Panc1 (cell line): Measurements from ENCODE around the gene RHBDF1. TPM values are rescaled to one million over a fixed set of nuclear protein-coding genes. Genes with fewer than 3 reads are reported as not detected.
A peak's percentile ranks its signal among the peaks of the same experiment; 100 is the strongest.

Experiments used
- ATAC-seq: fragments of 200-7000 bp; cut with Tn5 transposase; 2 replicates; pipeline ENCODE4 v1.9.1; 2020; ENCODE audit warnings: mild to moderate bottlenecking, moderate library complexity
- BruUV-seq: library from RNA; stranded (reverse); fragments of 400-500 nt; replicated peaks from 2 replicates; lab custom pipeline; 2021; lab: Mats Ljungman, UMichigan
- CTCF ChIA-PET: fragments of 300-600 bp; sonication (Branson Sonifier 250); formaldehyde crosslinking; loops from one replicate; lab custom pipeline; 2022; ENCODE audit warnings: antibody characterized with exemption; lab: Charles Lee
- POLR2A ChIA-PET: fragments of 300-600 bp; sonication (Branson Sonifier 250); formaldehyde crosslinking; loops from one replicate; lab custom pipeline; 2022; ENCODE audit warnings: antibody characterized with exemption; lab: Charles Lee
- DNase-seq: peaks from one replicate; pipeline ENCODE4 v3.0.0-alpha.2; 2010; ENCODE audit warnings: low read depth, low spot score
- H3K27ac ChIP-seq: 2 replicates; pipeline ENCODE4 v1.5.1; 2011; ENCODE audit warnings: mild to moderate bottlenecking, low read length, inconsistent platforms
- H3K27me3 ChIP-seq: fragments of 200-500 bp; sonication (Bioruptor generic); 2 replicates; pipeline ENCODE4 v1.6.0; 2014; ENCODE audit warnings: low read length, inconsistent platforms; ENCODE audit not compliant: control insufficient read depth, insufficient read depth
- H3K36me3 ChIP-seq: fragments of 200-500 bp; sonication (Bioruptor generic); 2 replicates; pipeline ENCODE4 v1.5.1; 2014; ENCODE audit warnings: inconsistent platforms, mild to moderate bottlenecking, low read length, moderate library complexity; ENCODE audit not compliant: control insufficient read depth, insufficient read depth
- H3K4me1 ChIP-seq: 2 replicates; pipeline ENCODE4 v1.5.1; 2011; ENCODE audit warnings: inconsistent platforms, mild to moderate bottlenecking, low read length, moderate library complexity; ENCODE audit not compliant: control insufficient read depth, insufficient read depth
- H3K4me3 ChIP-seq, 2 experiments: 2 replicates each; pipeline ENCODE4 v1.5.1; 2011 to 2012; ENCODE audit warnings: low read depth in 2 of 2, low read length in 2 of 2, mild to moderate bottlenecking in 2 of 2, inconsistent platforms in 1 of 2, moderate library complexity in 1 of 2
- H3K9me3 ChIP-seq: fragments of 200-500 bp; sonication (Bioruptor generic); 2 replicates; pipeline ENCODE4 v1.5.1; 2014; ENCODE audit warnings: low read depth, mild to moderate bottlenecking, inconsistent platforms, low read length, moderate library complexity; ENCODE audit not compliant: control insufficient read depth, insufficient read depth
- CTCF ChIP-seq: fragments of 450-650 bp; IDR thresholded peaks from 2 replicates; pipeline ENCODE4 v1.5.1; 2017; ENCODE audit warnings: mild to moderate bottlenecking
- POLR2AphosphoS5 ChIP-seq: IDR thresholded peaks from 2 replicates; pipeline ENCODE4 v1.6.1; 2012; ENCODE audit warnings: mild to moderate bottlenecking, low read depth, low read length, moderate library complexity
- SIN3A ChIP-seq: IDR thresholded peaks from 2 replicates; pipeline ENCODE4 v1.6.1; 2012; ENCODE audit warnings: low read depth, mild to moderate bottlenecking, low read length, moderate library complexity, borderline replicate concordance; ENCODE audit not compliant: insufficient read depth
- TCF7L2 ChIP-seq: IDR thresholded peaks from 2 replicates; pipeline ENCODE4 v1.6.1; 2011; ENCODE audit warnings: mild to moderate bottlenecking, low read depth, low read length, inconsistent platforms
- in situ Hi-C: cut with HindIII; loops from 2 replicates; pipeline ENCODE4 v1.10.0; 2016; ENCODE audit warnings: low sequenced_read_pairs, low pct_unique_long_range_greater_than_20kb
- intact Hi-C: fragments of 100-400 bp; cut with micrococcal nuclease; formaldehyde crosslinking; loops from one replicate; pipeline ENCODE4 v1.10.0; 2022; ENCODE audit not compliant: unreplicated experiment
- total RNA-seq: library from RNA; stranded (reverse); gene quantifications from one replicate; pipeline ENCODE4 v1.2.1, GENCODE V29; 2021; ENCODE audit not compliant: unreplicated experiment
- TF ChIP-seq, protein P1 (sequence below), 2 experiments: IDR thresholded peaks; 2 replicates each; pipeline ENCODE4 v1.6.1; 2011 to 2012; ENCODE audit warnings: low read depth in 2 of 2, control low read depth in 1 of 2, low read length in 1 of 2, mild to moderate bottlenecking in 1 of 2, moderate library complexity in 1 of 2; ENCODE audit not compliant: insufficient read depth in 1 of 2

Gene RHBDF1
- total RNA-seq, 1 experiment from 2014 or later: 41.7 TPM

- Histone ChIP-seq H3K36me3 (peaks cover 14% of the 10 kb centered on the region), H3K27me3 (no peaks in the 10 kb centered on the region), H3K4me1 (no peaks in the 10 kb centered on the region; the same call in 1 of the 2 replicates), H3K9me3 (no peaks in the 10 kb centered on the region), H3K27ac (no peak overlapping the region), H3K4me3 (no peak overlapping the region)
- CTCF ChIA-PET: no interaction called here
- no peak for ATAC-seq
- DNase-seq: no peak
- TF ChIP-seq, protein P1, sequence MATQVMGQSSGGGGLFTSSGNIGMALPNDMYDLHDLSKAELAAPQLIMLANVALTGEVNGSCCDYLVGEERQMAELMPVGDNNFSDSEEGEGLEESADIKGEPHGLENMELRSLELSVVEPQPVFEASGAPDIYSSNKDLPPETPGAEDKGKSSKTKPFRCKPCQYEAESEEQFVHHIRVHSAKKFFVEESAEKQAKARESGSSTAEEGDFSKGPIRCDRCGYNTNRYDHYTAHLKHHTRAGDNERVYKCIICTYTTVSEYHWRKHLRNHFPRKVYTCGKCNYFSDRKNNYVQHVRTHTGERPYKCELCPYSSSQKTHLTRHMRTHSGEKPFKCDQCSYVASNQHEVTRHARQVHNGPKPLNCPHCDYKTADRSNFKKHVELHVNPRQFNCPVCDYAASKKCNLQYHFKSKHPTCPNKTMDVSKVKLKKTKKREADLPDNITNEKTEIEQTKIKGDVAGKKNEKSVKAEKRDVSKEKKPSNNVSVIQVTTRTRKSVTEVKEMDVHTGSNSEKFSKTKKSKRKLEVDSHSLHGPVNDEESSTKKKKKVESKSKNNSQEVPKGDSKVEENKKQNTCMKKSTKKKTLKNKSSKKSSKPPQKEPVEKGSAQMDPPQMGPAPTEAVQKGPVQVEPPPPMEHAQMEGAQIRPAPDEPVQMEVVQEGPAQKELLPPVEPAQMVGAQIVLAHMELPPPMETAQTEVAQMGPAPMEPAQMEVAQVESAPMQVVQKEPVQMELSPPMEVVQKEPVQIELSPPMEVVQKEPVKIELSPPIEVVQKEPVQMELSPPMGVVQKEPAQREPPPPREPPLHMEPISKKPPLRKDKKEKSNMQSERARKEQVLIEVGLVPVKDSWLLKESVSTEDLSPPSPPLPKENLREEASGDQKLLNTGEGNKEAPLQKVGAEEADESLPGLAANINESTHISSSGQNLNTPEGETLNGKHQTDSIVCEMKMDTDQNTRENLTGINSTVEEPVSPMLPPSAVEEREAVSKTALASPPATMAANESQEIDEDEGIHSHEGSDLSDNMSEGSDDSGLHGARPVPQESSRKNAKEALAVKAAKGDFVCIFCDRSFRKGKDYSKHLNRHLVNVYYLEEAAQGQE (IDR thresholded peaks at IDR 0.05; ENCODE audit: insufficient read depth in 1 of 2, low read depth in 2 of 2, low read length in 1 of 2): no peak
- TF ChIP-seq TCF7L2 (no peak), SIN3A (no peak), POLR2AphosphoS5 (no peak), CTCF (no peak)
- intact Hi-C loops: no loop called here
- POLR2A ChIA-PET: no interaction called here
- BruUV-seq: no TSS peak
- in situ Hi-C loops: no loop called here
Measured at GRCh38 chr16:112153-112840, 39.9 kb upstream of the RHBDF1 start.

GRCh38 chr16:106623-107324 is 34.3 kb upstream of the RHBDF1 start:
- CTCF ChIA-PET: interaction anchor here (0.5 to 1.6 kb wide), 8 partner anchors 10 to 256 kb away, joined by 3 to 9 read pairs (median 4); partner anchors contain the start of gene AXIN1
- in situ Hi-C loops: no loop called here
- no TSS peak for BruUV-seq

More at GRCh38 chr16:106623-107324, 34.3 kb upstream of the RHBDF1 start:
- H3K36me3 ChIP-seq: peaks cover 2% of the 10 kb centered on the region; the same call in 1 of the 2 replicates
- no peaks in the 10 kb centered on the region for H3K9me3 ChIP-seq
- TF ChIP-seq, protein P1 (IDR thresholded peaks at IDR 0.05; ENCODE audit: insufficient read depth in 1 of 2, low read depth in 2 of 2, low read length in 1 of 2): no peak
- TF ChIP-seq POLR2AphosphoS5 (no peak), CTCF (peak; percentile 90)
- ATAC-seq (peak; percentile 89), DNase-seq (peak; percentile 47)
- no peak overlapping the region for H3K4me3 ChIP-seq
- no peaks in the 10 kb centered on the region for H3K4me1 ChIP-seq
- no peak overlapping the region for H3K27ac ChIP-seq
- intact Hi-C loops: loop anchor here (2.0 kb wide), 1 partner anchor 74 kb away; the partner anchor contains the start of gene HBQ1
- POLR2A ChIA-PET: interaction anchor here (0.7 kb wide), 1 partner anchor 231 kb away, joined by 4 read pairs; no protein-coding TSS in a partner anchor
- no peaks in the 10 kb centered on the region for H3K27me3 ChIP-seq
